Smooth muscle cell of bladder (primary cell): ENCODE results near the gene STRIP2. TPM values are rescaled to one million over a fixed set of nuclear protein-coding genes. Genes with fewer than 3 reads are reported as not detected.

Source experiments
- total RNA-seq: library from RNA; depleted of rRNA; stranded (reverse); fragments of >200 nt; gene quantifications from 2 replicates; pipeline ENCODE4 v1.2.3, GENCODE V29; 2014

Gene STRIP2, protein sequence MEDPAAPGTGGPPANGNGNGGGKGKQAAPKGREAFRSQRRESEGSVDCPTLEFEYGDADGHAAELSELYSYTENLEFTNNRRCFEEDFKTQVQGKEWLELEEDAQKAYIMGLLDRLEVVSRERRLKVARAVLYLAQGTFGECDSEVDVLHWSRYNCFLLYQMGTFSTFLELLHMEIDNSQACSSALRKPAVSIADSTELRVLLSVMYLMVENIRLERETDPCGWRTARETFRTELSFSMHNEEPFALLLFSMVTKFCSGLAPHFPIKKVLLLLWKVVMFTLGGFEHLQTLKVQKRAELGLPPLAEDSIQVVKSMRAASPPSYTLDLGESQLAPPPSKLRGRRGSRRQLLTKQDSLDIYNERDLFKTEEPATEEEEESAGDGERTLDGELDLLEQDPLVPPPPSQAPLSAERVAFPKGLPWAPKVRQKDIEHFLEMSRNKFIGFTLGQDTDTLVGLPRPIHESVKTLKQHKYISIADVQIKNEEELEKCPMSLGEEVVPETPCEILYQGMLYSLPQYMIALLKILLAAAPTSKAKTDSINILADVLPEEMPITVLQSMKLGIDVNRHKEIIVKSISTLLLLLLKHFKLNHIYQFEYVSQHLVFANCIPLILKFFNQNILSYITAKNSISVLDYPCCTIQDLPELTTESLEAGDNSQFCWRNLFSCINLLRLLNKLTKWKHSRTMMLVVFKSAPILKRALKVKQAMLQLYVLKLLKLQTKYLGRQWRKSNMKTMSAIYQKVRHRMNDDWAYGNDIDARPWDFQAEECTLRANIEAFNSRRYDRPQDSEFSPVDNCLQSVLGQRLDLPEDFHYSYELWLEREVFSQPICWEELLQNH
- total RNA-seq = 2.7 and 4.3 TPM in 2 replicates

GRCh38 chr7:129433847-129434674 is at the start of gene STRIP2:
STRIP2 (plus strand) TSS chr7:129434432; CDS start chr7:129434473, 41 bp downstream.

DNA sequence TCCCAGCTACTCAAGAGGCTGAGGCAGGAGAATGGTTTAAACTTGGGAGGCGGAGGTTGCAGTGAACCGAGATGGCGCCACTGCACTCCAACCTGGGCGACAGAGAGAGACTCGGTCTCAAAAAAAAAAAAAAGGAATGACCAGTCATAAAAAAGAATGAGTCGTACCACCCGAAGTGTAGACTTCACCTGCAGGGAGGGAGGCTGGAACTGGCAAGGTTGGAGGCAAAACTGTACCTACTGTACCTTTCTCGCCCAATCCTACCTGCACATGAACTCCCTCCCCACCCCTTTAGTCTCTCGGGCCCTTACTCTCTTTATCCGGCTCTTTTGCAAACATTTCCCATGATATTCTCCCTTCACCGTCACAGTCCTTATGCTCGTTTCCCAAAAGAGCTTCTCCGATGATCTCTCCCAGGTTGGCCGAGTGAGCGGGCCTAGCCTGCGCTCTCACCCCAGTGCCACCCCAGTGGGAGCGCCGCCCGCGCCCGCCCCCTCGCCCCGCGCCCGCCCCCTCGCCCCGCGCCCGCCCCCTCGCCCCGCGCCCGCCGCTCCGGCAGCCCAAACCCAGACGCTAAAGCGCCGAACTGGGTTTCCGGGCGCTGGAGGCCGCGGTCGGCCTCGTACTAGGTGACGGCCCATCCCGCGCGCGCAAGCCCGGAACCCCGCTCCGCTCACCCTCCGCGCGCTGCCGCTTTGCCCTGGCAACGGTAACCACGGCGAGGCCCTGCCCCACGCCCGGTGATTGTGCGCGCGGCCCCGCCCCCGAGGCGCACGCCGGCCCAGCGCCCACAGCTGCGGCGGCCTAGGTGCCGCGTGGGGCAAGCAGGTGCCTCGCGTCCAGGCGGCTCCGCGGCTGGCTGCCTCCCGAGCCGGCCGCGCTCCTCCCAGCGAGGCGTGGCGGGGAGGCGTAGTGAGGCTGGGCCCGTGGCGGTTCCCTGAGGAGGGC is 67.8 kb downstream of the STRIP2 start, which contains the start of gene SMKR1:
Gene SMKR1, plus strand, starts transcription at position 772 of the 948 bp plus-strand sequence. CDS start 294 bp downstream, outside the sequence.

Other genes with a start within 250 kb of the STRIP2 start
- gene SMO, start 245.8 kb upstream of the STRIP2 start, total RNA-seq = 30.2 and 33.5 TPM in 2 replicates
- 6.3 and 8.1 TPM in 2 replicates for gene AHCYL2, start 209.4 kb upstream of the STRIP2 start, total RNA-seq
- gene SMKR1, start 68.1 kb downstream of the STRIP2 start, total RNA-seq = 0.09 and 0.43 TPM in 2 replicates
- 9.8 and 10.4 TPM in 2 replicates for gene NRF1, start 177.3 kb downstream of the STRIP2 start, total RNA-seq